ENCODE measurements around the gene SHC3. TPM values are rescaled to one million over a fixed set of nuclear protein-coding genes. Genes with fewer than 3 reads are reported as not detected.

Gene SHC3
- total and polyA plus RNA-seq, 2 of the 4 experiments (the other 2 are of a cell fraction): 4.5 to 13.3 TPM

GRCh38 chr9:89053301-89053700 lies 125.3 kb downstream of the SHC3 start:
- POLR2A ChIA-PET (ENCODE audit: unreplicated experiment): no interaction called here
- no peak overlapping the region for H4K5ac ChIP-seq (ENCODE audit: low read depth, low read length)
- dilution Hi-C loops (cut with HindIII; ENCODE audit: low sequenced_read_pairs, unreplicated experiment): no loop called here

More at GRCh38 chr9:89053301-89053700, 125.3 kb downstream of the SHC3 start:
- no peak for TF ChIP-seq RCOR1 (IDR thresholded peaks at IDR 0.05; ENCODE audit: insufficient replicate concordance, low read length)
- TF ChIP-seq POLR2A (IDR thresholded peaks at IDR 0.05; ENCODE audit: low read depth, low read length): no peak
- TF ChIP-seq CTCF (conservative IDR thresholded peaks at IDR 0.05; ENCODE audit: low read depth, low read length): no peak
- no peak for TF ChIP-seq RFX5 (IDR thresholded peaks at IDR 0.05; ENCODE audit: low read depth, low read length)
- no peak for TF ChIP-seq MAZ (IDR thresholded peaks at IDR 0.05; ENCODE audit: borderline replicate concordance, low read depth, low read length)
- TF ChIP-seq CEBPB (IDR thresholded peaks at IDR 0.05; ENCODE audit: low read depth, low read length): no peak
- TF ChIP-seq NFE2L2 (IDR thresholded peaks at IDR 0.05; ENCODE audit: low read depth, low read length): no peak
- TF ChIP-seq BHLHE40 (IDR thresholded peaks at IDR 0.05; ENCODE audit: low read depth, low read length): no peak
- TF ChIP-seq RAD21 (IDR thresholded peaks at IDR 0.05; ENCODE audit: low read length): no peak
- no peak for TF ChIP-seq ELK1 (IDR thresholded peaks at IDR 0.05; ENCODE audit: borderline replicate concordance, low read depth, low read length)
- TF ChIP-seq MAFK (IDR thresholded peaks at IDR 0.05; ENCODE audit: low read depth, low read length): no peak
- TF ChIP-seq FOS (IDR thresholded peaks at IDR 0.05; ENCODE audit: low read depth, low read length): no peak
- no peak for TF ChIP-seq MXI1 (IDR thresholded peaks at IDR 0.05; ENCODE audit: borderline replicate concordance, low read depth, low read length)
- no peak for TF ChIP-seq SMC3 (IDR thresholded peaks at IDR 0.05; ENCODE audit: low read depth, low read length)
- no peak for TF ChIP-seq USF2 (IDR thresholded peaks at IDR 0.05; ENCODE audit: low read depth, low read length)
- TF ChIP-seq CHD1 (IDR thresholded peaks at IDR 0.05; ENCODE audit: low read depth, low read length): no peak
- Histone ChIP-seq H2AFZ (replicated peaks; ENCODE audit: low read length, poor library complexity) (no peak overlapping the region), H3K4me1 (ENCODE audit: control insufficient read depth, insufficient read depth, low read length) (no peaks in the 10 kb centered on the region), H3K9ac (ENCODE audit: low read depth, low read length) (no peak overlapping the region), H2BK20ac (ENCODE audit: low read depth, low read length) (no peak overlapping the region), H2AK5ac (ENCODE audit: low read depth, low read length) (no peak overlapping the region), H4K8ac (ENCODE audit: low read depth in 2 of 2, low read length in 2 of 2) (no peak overlapping the region), H3K27me3 (ENCODE audit: control insufficient read depth, insufficient read depth, low read length) (no peaks in the 10 kb centered on the region), H3K23ac (ENCODE audit: low read depth, low read length) (no peak overlapping the region), H3K9me1 (ENCODE audit: insufficient read depth, low read length) (peaks cover 13% of the 10 kb centered on the region), H2BK5ac (ENCODE audit: low read depth, low read length, poor library complexity, severe bottlenecking) (no peak overlapping the region), H3K9me3 (ENCODE audit: control insufficient read depth, insufficient read depth, low read length) (no peaks in the 10 kb centered on the region), H3K36me3 (ENCODE audit: control insufficient read depth, insufficient read depth, low read length) (peaks cover 8% of the 10 kb centered on the region), H3K56ac (ENCODE audit: extremely low read depth, insufficient read depth, low read length) (no peak overlapping the region), H4K20me1 (ENCODE audit: insufficient read depth, low read length) (no peaks in the 10 kb centered on the region), H2BK15ac (ENCODE audit: low read depth, low read length) (no peak overlapping the region), H3K27ac (ENCODE audit: insufficient read depth, low read length) (no peak overlapping the region), H3K4me2 (ENCODE audit: low read depth, low read length) (no peak overlapping the region), H3K4me3 (ENCODE audit: insufficient read depth, low read depth, low read length) (no peak overlapping the region), H2AK9ac (replicated peaks; ENCODE audit: low read depth, low read length, poor library complexity) (no peak overlapping the region), H3K79me1 (ENCODE audit: low read depth in 1 of 2, low read length in 2 of 2) (no peaks in the 10 kb centered on the region), H4K91ac (ENCODE audit: insufficient read depth, low read depth, low read length) (no peak overlapping the region), H3K4ac (ENCODE audit: low read depth, low read length) (no peak overlapping the region), H2BK120ac (ENCODE audit: low read depth, low read length) (no peak overlapping the region), H3K14ac (replicated peaks; ENCODE audit: low read depth, low read length) (no peak overlapping the region), H3K18ac (ENCODE audit: low read depth, low read length) (no peak overlapping the region)
- 83% methylated on average over 2 of the region's 5 CpGs; no CpG with 5 or more reads in 1 of the 2 experiments for WGBS, 2 experiments (ENCODE audit: extremely low coverage in 2 of 2, insufficient read length in 1 of 2)
- ATAC-seq (ENCODE audit: low read depth) (no peak), DNase-seq (no peak)
- in situ Hi-C loops (cut with MboI; ENCODE audit: low sequenced_read_pairs): no loop called here
- intact Hi-C loops (cut with micrococcal nuclease): no loop called here
- BruUV-seq (replicated peaks): no TSS peak
- CTCF ChIA-PET: no interaction called here
